GM12878 (cell line): ENCODE measurements around the gene WDR45B. TPM values are rescaled to one million over a fixed set of nuclear protein-coding genes. Genes with fewer than 3 reads are reported as not detected.
A peak's percentile ranks its signal among the peaks of the same experiment; 100 is the strongest.

ENCODE experiments used
- ATAC-seq: fragments of 200-7000 bp; cut with Tn5 transposase; 3 replicates; pipeline ENCODE4 v1.9.1; 2020; ENCODE audit warnings: mild to moderate bottlenecking, moderate library complexity
- BruUV-seq: library from RNA; stranded (reverse); fragments of 400-500 nt; replicated peaks from 2 replicates; lab custom pipeline; 2021; lab: Mats Ljungman, UMichigan
- CTCF ChIA-PET: fragments of 300-600 bp; sonication (Branson Sonifier 250); formaldehyde crosslinking; extraction: SDS; loops from one replicate; lab custom pipeline; 2021; ENCODE audit warnings: inconsistent platforms; lab: Yijun Ruan, JAX
- POLR2A ChIA-PET: fragments of 350-600 bp; formaldehyde crosslinking; extraction: SDS; loops from one replicate; lab custom pipeline; 2021; ENCODE audit warnings: inconsistent platforms; lab: Charles Lee
- RAD21 ChIA-PET: fragments of 300-600 bp; sonication (Branson Sonifier 250); formaldehyde crosslinking; loops from one replicate; lab custom pipeline; 2023; ENCODE audit warnings: antibody characterized with exemption; ENCODE audit not compliant: unreplicated experiment; lab: Charles Lee
- SMC1A ChIA-PET: fragments of 300-600 bp; sonication (Branson Sonifier 250); formaldehyde crosslinking; loops from one replicate; lab custom pipeline; 2023; ENCODE audit not compliant: unreplicated experiment, uncharacterized antibody; lab: Charles Lee
- DNase-seq: peaks from one replicate; pipeline ENCODE4 v3.0.0-alpha.2; 2011; ENCODE audit warnings: low read depth, low spot score
- FAIRE-seq: peaks from 3 replicates; lab custom pipeline; 2011; peaks lifted over from hg19 to GRCh38; lab: Jason Lieb, UNC
- H2AFZ ChIP-seq: 2 replicates; pipeline ENCODE4 v1.6.0; 2011; ENCODE audit warnings: low read depth, low read length, control low read depth; ENCODE audit not compliant: control insufficient read depth
- H3K27ac ChIP-seq: 2 replicates; pipeline ENCODE4 v1.5.1; 2011; ENCODE audit warnings: control low read depth; ENCODE audit not compliant: control insufficient read depth, insufficient read depth
- H3K27me3 ChIP-seq, 2 experiments: replicated peaks in 1 of 2; 2 replicates each; pipeline versions ENCODE4 v1.6.0 to v1.6.1; 2011; ENCODE audit warnings: low read length in 1 of 2; ENCODE audit not compliant: control insufficient read depth in 2 of 2, insufficient read depth in 2 of 2
- H3K36me3 ChIP-seq, 2 experiments: 2 replicates each; pipeline ENCODE4 v1.5.1; 2011; ENCODE audit warnings: low read length in 1 of 2; ENCODE audit not compliant: control insufficient read depth in 2 of 2, insufficient read depth in 2 of 2
- H3K4me1 ChIP-seq: 2 replicates; pipeline ENCODE4 v1.6.1; 2011; ENCODE audit warnings: mild to moderate bottlenecking, low read length, moderate library complexity, mixed read lengths; ENCODE audit not compliant: control insufficient read depth, insufficient read depth
- H3K4me2 ChIP-seq: 2 replicates; pipeline ENCODE4 v1.6.0; 2011; ENCODE audit warnings: control low read depth; ENCODE audit not compliant: control insufficient read depth, insufficient read depth
- H3K4me3 ChIP-seq: fragments of 200-600 bp; sonication (generic); 2 replicates; pipeline ENCODE4 v1.5.1; 2016
- H3K79me2 ChIP-seq: 2 replicates; pipeline ENCODE4 v1.6.0; 2011; ENCODE audit warnings: low read length; ENCODE audit not compliant: control insufficient read depth, insufficient read depth
- H3K9ac ChIP-seq: 2 replicates; pipeline ENCODE4 v1.8.0; 2011; ENCODE audit warnings: low read length, control low read depth, mixed read lengths; ENCODE audit not compliant: control insufficient read depth, insufficient read depth
- H3K9me3 ChIP-seq: replicated peaks from 3 replicates; pipeline ENCODE4 v1.5.1; 2011; ENCODE audit warnings: mild to moderate bottlenecking, low read length; ENCODE audit not compliant: control insufficient read depth, insufficient read depth
- H4K20me1 ChIP-seq: 2 replicates; pipeline ENCODE4 v1.6.0; 2011; ENCODE audit not compliant: control insufficient read depth, insufficient read depth
- NKRF ChIP-seq: fragments of 450-650 bp; conservative IDR thresholded peaks from 2 replicates; pipeline ENCODE4 v1.6.1; 2017; ENCODE audit warnings: mild to moderate bottlenecking, moderate library complexity
- RUNX3 ChIP-seq: IDR thresholded peaks from 2 replicates; pipeline ENCODE4 v1.6.1; 2012; ENCODE audit warnings: low read length, inconsistent platforms
- ZBTB33 ChIP-seq: fragments of 450-650 bp; IDR thresholded peaks from 2 replicates; pipeline ENCODE4 v1.6.1; 2017; ENCODE audit warnings: mild to moderate bottlenecking
- WGBS: methylation state at CpG from one replicate; pipeline ENCODE4 v1.1.6; 2016; ENCODE audit warnings: low lambda C conversion rate; ENCODE audit not compliant: insufficient replicate concordance, insufficient coverage; ENCODE audit errors: missing lambda C conversion rate; 5-methylcytosine and 5-hydroxymethylcytosine counted together
- in situ Hi-C: fragments of 300-500 bp; cut with MboI; formaldehyde crosslinking; loops from 9 replicates; pipeline ENCODE4 v1.14.3; 2018; ENCODE audit warnings: mixed read lengths
- intact Hi-C: fragments of 100-400 bp; cut with micrococcal nuclease; formaldehyde crosslinking; loops from one replicate; pipeline ENCODE4 v1.14.2; 2022; ENCODE audit not compliant: unreplicated experiment
- polyA plus RNA-seq, 11 experiments: library from polyadenylated mRNA; depleted of rRNA in 4 of 11; unstranded in 6 of 11; stranded (reverse) in 5 of 11; fragments of >200 nt; fragmentation: Nextera tagmentation in 4 of 11; fragmentation: Illumina TruSeq in 1 of 11; extraction: Ambion mirVana in 4 of 11; extraction: Trizol in 1 of 11; gene quantifications; 1 replicate in 1 of 11; 2 replicates in 10 of 11; pipeline versions ENCODE4 v1.2.1 to v1.2.3, GENCODE V29; 2011 to 2016; ENCODE audit warnings: inconsistent platforms in 2 of 11, missing spikeins in 2 of 11, low read depth in 1 of 11
- total RNA-seq, 4 experiments: library from RNA; depleted of rRNA in 3 of 4; stranded (reverse); fragments of >200 nt in 3 of 4; fragmentation: Illumina TruSeq in 1 of 4; extraction: Trizol in 1 of 4; gene quantifications; 2 replicates each; pipeline versions ENCODE4 v1.2.1 to v1.2.3, GENCODE V29; 2013 to 2021

Gene WDR45B
- total and polyA plus RNA-seq, 10 of the 15 experiments (the other 5 are each of a cell fraction or from before 2014, with no cell fraction given): 1.0 to 73.7 (median 26.6) TPM

GRCh38 chr17:82587234-82588086, 60.8 kb downstream of the WDR45B start:
- no TSS peak for BruUV-seq
- Histone ChIP-seq H3K36me3 (peaks cover 19 to 26% of the 10 kb centered on the region in 2 experiments), H3K9me3 (no peaks in the 10 kb centered on the region), H3K4me1 (no peaks in the 10 kb centered on the region; the same call in 1 of the 2 replicates), H3K9ac (no peak overlapping the region), H3K4me3 (no peak overlapping the region), H3K4me2 (no peak overlapping the region), H3K27ac (no peak overlapping the region), H2AFZ (no peak overlapping the region), H3K79me2 (no peaks in the 10 kb centered on the region), H3K27me3 (no peaks in the 10 kb centered on the region), H4K20me1 (no peaks in the 10 kb centered on the region)
- TF ChIP-seq NKRF: no peak
- TF ChIP-seq ZBTB33: 0 out of 2 replicates have a peak, but pooled peaks have one; percentile 11
- TF ChIP-seq RUNX3: peak; percentile 28; the same call in 1 of the 2 replicates
- WGBS: 80% methylated on average over 47 of the region's 47 CpGs
- ChIA-PET RAD21 (no interaction called here), CTCF (no interaction called here), SMC1A (no interaction called here), POLR2A (no interaction called here)
- DNase-seq: no peak
- FAIRE-seq: no peak
- intact Hi-C loops (no loop called here), in situ Hi-C loops (no loop called here)
- no peak for ATAC-seq
